A673 (cell line): ENCODE results near the gene CACNA2D3.

Source experiments
- CTCF ChIP-seq: fragments of 300-800, 200-600 bp; sonication (generic); conservative IDR thresholded peaks from 2 replicates; pipeline ENCODE4 v1.5.1; 2017; ENCODE audit warnings: low read depth, mild to moderate bottlenecking, antibody characterized with exemption, low read length, moderate library complexity, mixed read lengths
- EZH2 ChIP-seq: fragments of 200-600 bp; sonication (generic); IDR thresholded peaks from 2 replicates; pipeline ENCODE4 v1.6.1; 2017; ENCODE audit warnings: borderline replicate concordance, low read depth, mild to moderate bottlenecking, mixed read lengths, antibody characterized with exemption, low read length; ENCODE audit not compliant: poor library complexity, severe bottlenecking

GRCh38 chr3:54780336-54780735 lies 658.0 kb downstream of the CACNA2D3 start:
- TF ChIP-seq CTCF (no peak), EZH2 (no peak)
